Uterus (tissue), 2 donors: Measurements from ENCODE around the gene STRAP.

Experiments
- POLR2A ChIP-seq, 2 donors: fragments of 450-650 bp; IDR thresholded peaks; one replicate each; pipeline ENCODE4 v1.6.1; 2016; ENCODE audit warnings: antibody characterized with exemption in 2 of 2, mild to moderate bottlenecking in 1 of 2, moderate library complexity in 1 of 2
- TF ChIP-seq, protein P1 (sequence below), 4 experiments: fragments of 200-600 bp in 2 of 4; fragments of 450-650 bp in 2 of 4; sonication (generic) in 2 of 4; IDR thresholded peaks; one replicate each; pipeline ENCODE4 v1.5.1; 2016 to 2019; ENCODE audit warnings: antibody characterized with exemption in 4 of 4, mild to moderate bottlenecking in 2 of 4, moderate library complexity in 1 of 4

DNA sequence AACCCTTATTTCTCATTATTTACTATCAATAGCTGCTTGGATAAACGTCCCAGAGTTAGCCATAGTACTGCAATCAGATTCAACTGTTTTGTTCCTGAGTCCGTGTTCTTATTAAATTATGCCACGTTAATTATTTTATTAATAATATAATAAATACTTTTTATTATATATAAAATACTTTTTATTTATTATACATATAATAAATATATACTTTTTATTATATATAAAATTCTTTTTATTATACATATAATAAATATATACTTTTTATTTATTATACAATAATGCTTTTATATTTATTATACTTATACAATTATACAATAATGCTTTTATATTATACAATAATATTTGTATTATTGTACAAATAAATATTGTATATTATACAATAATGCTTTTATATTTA is 11.1 kb downstream of the STRAP start:
- no peak for TF ChIP-seq POLR2A (IDR thresholded peaks at IDR 0.05)
- TF ChIP-seq, protein P1, sequence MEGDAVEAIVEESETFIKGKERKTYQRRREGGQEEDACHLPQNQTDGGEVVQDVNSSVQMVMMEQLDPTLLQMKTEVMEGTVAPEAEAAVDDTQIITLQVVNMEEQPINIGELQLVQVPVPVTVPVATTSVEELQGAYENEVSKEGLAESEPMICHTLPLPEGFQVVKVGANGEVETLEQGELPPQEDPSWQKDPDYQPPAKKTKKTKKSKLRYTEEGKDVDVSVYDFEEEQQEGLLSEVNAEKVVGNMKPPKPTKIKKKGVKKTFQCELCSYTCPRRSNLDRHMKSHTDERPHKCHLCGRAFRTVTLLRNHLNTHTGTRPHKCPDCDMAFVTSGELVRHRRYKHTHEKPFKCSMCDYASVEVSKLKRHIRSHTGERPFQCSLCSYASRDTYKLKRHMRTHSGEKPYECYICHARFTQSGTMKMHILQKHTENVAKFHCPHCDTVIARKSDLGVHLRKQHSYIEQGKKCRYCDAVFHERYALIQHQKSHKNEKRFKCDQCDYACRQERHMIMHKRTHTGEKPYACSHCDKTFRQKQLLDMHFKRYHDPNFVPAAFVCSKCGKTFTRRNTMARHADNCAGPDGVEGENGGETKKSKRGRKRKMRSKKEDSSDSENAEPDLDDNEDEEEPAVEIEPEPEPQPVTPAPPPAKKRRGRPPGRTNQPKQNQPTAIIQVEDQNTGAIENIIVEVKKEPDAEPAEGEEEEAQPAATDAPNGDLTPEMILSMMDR (IDR thresholded peaks at IDR 0.05): no peak
